Central memory CD4-positive, alpha-beta T cell (primary cell): ENCODE results near the gene CIB4.

ENCODE experiments used
- DNase-seq: peaks from one replicate; pipeline ENCODE4 v3.0.0; 2022

The CIB4 gene

DNA sequence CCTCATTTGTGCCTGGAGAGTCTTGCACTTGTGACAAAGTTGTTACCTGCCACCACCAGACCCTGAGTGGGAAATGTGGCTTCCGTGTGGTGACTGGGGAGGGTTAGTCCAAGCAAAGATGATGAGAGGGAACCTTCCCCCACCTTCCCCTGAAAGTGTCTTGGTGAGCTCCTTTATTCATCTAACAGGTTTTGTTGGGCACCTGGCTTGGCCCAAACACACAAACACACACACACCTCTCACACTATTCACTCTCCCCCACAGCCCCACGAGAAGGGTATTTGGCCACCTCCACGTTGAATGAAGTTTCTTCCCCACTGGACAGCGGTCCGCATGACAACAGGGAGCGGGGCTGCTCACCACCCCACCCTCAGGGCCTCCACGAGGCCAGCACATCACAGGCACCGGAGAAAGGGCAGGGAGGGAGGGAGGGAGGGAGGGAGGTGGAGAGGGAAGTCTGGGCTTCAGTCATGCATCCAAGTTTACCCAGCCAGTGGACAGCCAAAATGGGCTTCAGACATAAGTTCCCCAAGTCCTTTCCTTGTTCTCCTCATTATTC, 1.4 kb downstream of the CIB4 start:
- no peak for DNase-seq

DNA sequence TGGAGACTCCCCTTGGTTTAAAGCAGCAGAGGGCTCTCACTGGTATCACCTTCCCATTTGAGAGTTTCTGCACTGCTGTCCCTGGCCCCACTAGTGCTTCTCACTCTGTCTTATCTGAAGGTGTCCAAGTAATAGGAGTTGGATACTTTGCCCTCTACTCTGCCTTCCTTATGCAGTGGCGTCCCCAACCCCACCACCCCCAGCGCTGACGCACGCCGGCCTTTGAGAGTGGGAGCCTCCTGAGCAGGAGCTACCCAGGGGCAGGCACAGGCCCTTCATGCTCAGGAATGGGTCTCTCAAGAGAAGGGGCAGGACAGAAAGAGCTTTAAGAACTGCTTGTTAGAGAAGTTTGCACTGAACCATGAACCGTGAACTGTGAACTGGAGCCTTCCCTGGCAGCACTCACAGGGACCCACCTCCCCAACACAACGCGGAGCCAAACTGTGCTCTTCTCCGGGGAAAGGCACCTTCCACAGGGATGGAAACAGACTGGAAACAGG, 3.3 kb downstream of the CIB4 start:
- DNase-seq: no peak

DNA sequence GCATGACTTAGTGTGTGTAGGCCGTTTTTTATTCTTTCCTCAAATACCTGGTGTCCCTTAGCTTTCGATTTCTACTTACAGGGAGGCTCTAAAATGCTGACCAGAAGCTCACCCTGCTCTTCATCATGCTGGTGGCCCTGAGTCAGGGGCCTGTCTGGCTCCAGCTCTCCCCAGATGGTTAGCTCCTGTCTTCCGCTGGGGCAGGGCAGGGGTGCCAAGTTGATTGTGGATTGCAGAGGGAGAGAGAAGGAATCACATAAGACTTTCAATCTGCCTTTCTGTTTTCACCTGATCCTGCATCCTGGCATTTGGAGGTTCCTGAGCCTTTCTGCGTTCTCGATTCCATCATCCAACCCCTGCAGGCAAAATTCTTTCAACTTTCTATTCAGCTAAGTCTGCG, 4.2 kb downstream of the CIB4 start:
- no peak for DNase-seq

DNA sequence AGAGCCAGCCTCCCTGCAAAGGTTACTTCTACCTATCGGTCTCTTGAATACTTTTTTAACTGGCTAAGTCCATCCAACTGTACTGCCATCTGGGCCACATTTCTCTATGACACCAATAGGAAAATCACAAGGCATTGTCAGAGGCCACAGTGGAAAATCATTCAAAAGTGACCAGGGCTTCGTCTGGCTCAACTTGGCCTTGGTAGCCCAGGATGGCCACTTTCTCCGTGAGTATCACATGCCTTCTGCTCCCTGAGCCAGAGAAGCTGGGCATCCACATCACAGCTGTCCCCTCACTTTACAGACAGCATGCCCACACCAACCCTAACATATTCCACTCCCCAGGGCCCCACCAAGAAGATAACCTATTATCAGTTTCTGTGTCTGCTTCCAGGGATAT, 5.8 kb downstream of the CIB4 start:
- no peak for DNase-seq

DNA sequence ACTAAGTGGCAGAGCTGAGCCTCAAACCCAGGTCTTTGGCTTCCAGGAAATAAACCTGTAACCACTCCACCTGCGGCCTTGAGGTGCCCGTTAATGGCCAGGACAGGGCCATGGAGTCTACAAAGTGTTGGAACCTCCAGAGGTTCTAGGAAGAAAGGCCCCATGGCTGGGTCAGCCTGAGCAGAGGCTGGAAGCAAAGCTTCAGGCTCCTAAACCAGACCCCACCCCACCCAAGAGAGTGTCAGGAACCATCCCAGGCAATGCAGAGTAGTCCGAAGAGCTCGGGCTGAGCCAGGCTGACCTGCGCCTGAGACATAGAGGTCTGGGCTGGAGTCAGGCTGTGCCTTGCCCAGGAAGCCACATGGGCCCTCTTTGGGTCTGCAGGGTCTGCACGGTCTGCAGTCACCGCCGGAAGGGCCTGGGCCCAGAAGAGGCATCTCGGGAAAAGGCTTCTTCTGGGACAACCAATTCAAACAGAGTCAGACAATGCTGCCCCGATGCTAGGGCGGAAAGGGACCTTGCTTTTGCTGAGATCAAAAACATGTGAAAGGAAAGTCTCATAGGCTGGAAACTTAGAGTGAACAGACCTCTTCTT, 6.4 kb downstream of the CIB4 start:
- DNase-seq: no peak

DNA sequence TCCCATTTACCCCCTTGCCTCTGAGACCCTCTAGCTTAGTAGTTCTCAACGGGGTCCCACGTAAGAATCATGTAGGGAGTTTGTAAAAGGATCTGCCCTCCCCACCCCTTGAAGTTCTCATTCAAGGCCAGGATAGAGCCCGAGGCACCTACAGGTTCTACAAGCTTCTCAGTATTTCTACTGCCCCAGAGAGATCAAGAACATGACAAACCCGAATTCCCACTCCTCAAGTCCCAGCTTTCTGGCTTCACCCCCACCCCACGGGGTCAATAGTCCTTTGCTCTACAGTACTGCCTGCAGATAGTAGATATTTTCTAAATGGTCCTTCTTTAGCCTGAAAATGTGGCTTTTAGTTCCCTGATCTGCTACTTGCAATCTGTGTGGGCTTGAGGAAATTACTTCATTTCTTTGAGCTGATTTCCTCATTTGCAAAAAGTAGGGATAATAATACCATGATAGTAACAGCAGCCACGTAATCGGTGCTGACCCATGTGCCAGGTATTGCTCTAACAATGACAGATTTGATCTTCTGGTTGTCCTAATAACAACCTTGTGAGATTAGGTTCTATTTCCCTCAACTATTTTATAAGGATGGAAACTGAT, 7.1 kb downstream of the CIB4 start:
- no peak for DNase-seq

DNA sequence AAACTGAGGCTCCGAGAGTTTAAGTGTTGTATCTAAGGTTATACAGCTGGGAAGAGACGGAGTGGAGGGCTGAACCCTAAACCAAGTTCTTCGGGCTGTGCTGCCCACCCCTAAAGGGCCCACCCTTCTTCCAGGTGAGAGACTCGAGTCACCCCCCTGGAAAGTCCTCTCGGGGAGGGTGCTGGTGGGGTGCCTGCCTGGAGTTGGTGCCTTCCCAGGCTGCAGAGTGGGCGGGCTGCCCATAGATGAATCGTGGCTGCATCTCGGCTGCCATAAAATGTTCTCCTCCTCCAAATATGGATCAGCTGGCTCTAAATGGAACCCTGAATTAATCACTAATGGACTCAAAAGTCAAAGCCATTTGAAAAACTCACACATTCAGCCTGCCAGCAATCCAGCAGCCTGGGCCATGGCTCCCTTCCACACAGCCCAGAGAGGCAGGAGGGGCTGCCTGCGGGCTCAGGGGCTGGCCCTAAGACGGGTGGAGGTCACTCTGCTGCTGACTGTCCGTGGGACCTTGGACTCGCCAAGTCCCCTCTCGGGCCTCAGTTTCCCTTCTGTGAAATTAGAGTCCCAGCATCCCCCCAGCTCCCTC, 7.7 kb downstream of the CIB4 start:
- no peak for DNase-seq

DNA sequence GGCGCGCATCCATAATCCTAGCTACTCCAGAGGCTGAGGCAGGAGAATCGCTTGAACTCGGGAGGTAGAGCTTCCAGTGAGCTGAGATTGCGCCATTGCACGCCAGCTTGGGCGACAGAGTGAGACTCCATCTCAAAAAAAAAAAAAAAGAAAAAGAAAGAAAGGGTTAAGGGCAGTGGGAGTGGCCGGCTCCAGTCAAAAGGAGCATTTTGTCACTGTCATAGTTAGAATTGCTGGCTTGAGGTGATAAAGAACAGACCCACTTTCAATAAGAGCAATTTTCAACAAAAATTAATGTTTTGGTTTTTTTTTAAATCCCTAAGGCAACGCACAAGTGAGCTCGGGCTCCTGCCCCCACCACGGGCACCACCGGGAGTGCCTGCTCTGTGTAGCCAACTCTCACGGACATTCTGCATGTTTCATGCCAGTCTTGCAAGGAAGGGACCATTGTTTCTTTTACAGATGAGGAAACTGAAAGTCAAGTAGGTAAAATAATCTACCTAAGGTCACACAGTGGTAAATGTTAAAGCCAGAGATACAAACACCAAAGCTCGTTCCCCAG, 8.5 kb downstream of the CIB4 start:
- DNase-seq: no peak

DNA sequence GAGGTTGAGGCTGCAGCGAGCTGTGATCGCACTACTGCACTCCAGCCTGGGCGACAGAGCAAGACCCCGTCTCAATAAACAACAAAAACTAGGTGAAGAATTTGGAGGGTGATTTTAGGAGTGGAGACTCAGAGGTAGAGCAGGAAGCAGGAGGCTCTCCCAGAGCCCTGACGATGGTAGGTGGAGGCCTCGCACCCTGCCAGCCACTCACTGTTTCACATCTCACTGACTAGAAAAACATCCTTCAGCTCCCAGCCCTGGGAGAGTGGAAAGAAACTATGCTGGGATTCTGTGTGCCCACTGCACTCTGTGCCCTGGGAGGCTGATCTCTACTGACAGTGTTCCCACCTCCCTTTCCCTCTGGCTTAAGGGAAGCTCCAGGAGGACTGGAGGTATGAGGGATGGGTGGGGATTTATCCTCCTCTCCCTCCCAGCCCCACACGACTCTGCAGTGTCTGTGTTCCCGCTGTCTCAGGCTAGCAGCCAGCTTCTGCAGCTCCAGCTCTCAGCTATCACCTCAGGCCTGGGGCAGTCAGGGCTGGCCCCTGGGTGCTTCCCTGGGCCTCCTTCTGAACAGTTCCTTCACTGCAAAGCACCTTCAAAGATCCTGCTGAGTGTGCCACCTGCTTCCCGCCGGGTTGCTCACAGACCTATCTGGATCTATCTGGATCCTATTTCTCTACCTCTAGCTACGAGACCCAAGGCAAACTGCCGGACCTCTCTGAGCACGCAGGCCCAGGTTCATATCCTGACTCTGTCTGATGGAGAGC, 9.6 kb downstream of the CIB4 start:
- DNase-seq: no peak

DNA sequence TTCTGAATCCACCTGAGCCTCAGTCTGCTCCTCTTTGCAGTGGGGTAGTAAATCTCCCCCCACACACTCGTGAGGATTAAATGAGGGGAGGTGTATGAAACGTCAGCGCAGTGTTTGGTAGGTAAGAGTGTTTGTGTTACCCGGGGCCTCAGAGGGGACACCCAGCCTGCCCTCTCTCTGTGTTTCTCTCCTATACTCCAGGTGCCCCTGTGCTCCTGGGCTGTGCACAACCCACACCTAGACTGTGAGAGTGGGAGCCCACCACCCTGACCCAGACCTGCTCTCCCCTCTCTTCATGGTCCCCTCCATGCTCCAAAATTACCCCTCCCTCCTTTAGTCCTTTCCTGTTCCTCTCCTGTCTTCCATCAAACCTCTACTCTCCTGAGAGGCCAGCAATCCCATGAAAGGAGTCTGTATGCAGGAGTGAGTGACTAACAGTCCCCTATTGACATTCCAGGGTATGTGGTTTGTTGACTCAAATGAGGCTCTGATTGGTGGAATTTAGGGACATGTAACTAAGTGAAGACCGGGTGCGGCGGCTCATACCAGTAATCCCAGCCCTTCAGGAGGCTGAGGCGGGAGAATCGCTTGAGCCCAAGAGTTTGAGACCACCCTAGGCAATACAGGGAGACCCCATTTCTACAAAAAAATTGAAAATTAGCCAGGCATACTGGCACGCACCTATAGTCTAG, 10.4 kb downstream of the CIB4 start:
- DNase-seq: no peak

DNA sequence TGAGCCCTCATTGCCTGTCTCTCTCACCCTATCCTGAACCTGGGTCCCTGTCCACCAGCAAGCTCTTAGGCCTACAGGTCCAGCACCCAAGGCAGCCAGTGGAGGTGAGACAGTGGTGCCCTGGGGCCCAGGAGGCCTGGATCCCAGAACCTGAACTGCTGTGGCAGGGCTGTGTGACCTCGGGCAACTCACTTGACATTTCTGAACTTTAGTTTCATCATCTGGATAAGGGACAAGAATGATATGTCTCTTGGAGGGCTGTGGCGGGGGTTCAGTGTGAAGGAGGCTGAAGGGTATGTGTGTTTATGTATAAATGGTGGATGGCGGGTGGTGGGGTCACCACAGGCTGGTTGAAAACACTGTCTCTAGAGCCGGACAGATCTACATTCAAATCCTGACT, 10.9 kb downstream of the CIB4 start:
- no peak for DNase-seq

DNA sequence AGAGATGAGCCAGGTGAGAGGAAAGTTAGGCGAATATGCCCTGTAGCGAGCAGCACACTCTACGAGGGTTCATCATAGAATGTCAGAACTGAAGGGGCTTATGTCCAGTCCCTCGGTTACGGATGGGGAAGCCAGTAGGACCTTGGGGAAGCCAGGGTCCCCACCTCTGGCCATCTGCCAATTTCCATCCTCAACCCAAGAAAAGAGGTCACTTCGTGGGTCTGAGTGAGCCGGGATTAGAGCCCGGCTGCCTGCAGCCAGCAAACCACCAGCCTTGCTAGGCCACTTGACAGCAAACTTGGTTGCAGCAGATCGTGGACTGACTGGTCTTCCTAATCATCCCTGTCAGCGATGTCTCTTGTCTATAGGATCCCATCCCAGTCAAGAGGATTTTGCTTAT, 11.4 kb downstream of the CIB4 start:
- no peak for DNase-seq

DNA sequence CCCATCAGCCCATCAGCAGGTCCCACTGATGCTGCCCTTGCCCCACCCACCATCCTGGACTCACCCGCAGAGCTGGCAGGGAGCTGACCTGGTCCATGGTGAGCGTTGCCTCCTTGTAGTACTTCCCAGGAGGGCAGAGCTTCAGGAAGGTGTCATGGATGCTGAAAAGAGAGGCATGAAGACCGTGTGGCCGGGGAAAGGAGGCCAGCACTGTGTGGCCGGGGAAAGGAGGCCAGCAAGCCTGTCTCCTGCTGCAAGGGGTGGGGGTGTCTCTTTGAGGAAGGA, 11.9 kb downstream of the CIB4 start:
- no peak for DNase-seq

DNA sequence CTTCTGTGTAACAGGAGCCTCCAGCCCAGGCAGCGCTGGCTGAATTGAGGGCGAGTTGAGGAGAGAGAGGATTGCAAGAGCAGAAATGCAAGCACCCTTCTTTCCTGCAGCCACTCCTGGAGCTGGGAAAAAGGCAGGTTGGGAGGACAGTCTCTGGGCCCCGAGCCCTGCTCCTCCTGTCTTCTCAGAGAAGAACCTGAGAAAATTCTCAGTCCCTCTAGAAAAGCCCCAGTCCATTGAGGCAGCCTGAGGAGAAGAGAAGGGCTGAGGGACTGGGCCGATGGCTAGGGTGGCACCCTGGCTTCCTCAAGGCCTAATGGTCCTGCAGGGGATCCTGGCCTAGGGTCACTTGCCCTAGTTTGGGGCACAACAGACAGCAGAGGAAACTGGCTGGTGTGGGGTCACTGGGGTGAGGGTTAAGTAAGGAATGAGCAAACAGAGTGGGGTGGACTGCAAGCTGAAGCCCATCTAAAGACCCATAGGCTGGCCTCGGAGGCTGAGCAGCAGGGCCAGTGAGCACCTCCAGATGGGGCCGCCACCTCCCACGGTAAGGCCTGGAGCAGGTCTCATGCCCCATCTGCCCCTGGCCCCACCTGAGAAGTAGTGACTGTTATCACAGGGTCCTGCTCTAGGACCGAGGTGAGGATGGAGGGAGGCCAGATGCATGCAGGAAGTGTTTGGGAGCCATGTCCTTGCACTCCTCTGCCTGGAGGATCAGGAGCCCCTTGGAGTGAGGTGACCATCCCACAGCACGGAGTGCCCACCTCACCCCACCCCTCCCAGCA, 12.4 kb downstream of the CIB4 start:
- DNase-seq: no peak

DNA sequence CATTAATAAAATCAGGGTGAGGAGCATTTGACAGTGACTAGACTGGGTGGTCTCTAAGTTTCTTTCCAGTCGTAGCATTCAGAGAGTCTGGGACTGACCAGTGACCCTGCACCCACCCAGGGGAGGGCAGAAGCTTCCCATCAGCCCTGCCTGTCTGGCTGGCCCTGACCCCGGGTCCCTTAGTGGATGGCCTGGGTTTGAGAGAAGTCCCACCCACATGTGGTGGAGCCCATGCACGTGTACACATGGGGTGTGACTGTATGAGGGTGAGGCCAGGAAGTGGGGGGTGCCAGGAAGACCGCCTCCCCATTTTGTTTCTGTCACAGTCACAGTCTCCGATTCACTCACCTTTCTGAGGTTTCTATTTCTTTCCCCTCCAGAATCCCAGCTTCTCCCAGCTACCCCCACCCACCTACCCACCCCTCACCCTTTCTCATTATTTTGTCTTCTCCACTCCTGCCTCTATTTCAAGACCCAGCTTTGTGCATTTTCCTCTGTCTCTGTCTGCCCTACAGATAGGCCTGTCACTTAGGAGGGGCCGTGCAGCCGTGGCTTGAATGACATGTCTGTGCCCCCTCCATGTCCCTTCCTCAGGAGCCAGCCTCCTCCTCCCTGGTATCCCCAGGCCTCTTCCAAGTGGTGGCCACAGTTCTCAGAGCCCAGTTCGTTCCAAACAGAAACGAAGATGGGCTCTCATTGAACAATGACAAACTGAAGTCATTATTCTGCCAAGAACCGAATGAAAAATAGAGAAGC, 13.6 kb downstream of the CIB4 start:
- no peak for DNase-seq

DNA sequence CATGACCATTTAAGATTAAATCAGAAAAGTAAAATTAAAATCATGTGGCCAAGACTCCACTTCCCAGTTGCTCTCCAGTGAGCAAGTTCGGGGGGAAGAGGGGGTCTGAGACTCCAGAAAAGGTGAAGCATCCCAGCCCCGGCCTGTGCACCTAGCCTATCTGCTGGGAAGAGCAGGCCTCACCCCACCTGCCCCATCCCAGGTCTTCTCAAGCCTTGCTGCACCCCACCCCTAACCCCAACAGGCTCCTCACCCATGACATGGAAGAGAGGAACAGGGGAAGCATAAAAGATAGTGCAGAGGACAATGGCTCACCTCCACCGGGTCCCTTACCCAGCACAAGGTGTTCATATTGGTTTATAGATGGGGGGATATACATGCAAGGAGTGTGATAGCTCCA, 14.6 kb downstream of the CIB4 start:
- no peak for DNase-seq

DNA sequence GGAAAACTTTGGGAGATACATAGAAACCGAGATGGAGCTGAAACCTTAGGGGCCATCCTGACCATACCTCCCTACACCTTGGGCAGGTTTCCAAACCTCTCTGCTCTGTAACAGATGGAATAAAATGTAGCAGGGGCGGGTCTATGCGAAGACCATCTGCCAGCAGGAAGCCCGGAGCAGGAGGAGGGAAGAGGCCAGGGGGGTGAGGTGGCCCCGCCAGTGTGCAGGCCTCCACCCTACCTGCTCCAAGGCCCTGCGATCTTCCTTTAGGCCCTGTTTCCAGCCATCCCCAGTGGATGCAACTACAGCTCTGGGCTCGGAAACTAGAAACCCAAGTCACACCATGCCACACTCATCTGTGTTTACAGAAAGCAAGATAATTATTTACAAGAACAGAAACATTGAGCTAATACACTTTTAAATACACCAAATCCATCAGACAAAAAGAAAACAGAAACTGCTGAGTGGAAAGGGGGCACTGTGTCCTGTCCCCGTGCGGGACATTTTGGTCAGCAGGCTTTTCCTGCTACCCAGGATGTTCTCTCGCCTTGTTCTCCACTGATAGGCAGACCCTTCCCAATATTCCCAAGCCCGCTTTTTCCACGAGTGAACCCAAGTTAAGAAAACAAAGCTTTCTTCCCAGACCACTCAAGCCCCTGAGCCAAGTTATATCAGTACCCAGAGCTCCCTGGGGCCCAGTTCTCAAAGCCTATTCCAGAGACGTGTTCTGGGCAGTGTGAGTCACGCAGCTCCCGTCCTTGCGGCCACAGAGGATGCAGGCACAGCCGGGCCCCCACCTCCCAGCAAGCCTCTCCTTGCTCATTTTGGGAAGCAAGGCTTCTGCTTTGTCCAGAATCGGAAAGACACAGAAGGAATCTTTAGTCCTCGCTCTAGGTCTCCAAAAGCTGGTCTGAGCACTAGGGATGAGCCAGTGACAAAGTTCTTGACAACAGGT, 17.3 kb downstream of the CIB4 start:
- DNase-seq: no peak

DNA sequence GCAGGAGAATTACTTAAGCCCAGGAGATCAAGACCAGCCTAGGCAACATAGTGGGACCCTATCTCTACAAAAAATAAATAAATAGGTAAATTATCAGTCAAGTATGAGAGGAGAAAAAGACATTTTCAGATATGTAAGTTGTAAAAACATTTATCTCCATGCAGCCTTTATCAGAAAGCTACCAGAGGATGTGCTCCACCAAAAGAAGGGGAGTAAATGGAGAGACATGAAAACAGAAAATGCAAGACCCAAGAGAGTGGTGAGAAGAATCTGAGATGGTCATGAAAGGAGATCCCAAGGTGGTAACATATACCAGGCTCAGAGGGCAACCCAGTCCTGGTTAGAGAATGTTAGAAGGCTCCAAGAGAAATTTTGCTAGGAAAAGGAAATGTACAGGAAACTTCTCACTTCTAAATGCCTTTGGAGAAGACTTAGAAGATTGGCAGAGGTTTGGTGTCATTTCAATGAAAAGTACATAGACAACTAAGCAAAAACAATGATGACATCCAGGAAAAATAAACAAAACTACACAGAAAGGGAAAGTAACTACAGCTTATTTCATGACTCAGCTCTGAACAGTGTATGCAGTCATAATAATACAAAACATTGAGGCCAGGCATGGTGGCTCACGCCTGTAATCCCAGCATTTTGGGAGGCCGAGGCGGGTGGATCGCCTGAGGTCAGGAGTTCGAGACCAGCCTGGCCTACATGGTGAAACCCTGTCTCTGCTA, 19.5 kb downstream of the CIB4 start:
- DNase-seq: no peak

DNA sequence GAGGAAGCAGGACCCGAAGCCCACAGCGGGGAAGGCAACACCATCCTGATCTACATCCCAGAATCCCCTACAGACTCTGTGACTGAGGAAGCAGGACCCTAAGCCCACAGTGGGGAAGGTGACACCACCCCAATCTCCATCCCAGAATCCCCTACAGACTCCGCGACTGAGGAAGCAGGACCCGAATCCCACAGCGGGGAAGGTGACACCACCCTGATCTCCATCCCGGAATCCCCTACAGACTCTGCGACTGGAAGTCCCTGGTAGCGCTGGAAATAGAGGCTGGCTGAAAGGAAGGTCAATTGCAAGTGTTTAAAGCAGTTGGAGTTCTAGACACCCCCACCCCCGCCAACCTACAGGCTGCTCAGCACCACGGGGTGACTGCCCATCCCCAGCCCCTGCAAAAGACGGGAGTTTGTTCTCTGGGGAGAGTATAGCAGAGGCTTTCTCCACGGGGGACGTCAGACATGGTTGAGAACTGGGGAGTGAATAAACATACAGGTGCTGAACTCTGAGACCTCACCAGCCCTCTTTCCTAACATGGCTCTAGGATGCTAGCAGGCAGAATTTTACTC, 21.0 kb downstream of the CIB4 start:
- no peak for DNase-seq
